T1000 (cell line): ENCODE data around the gene NR4A3.
"Not testable (repeated sequence)": the region's sequence is repeated elsewhere in the genome, so short reads cannot be mapped to it uniquely, and the experiment has no call there.

Experiments
- DNase-seq: peaks from one replicate; lab custom pipeline; 2025; ENCODE audit warnings: mixed read lengths; lab: John Stamatoyannopoulos, UW

The NR4A3 gene

DNA sequence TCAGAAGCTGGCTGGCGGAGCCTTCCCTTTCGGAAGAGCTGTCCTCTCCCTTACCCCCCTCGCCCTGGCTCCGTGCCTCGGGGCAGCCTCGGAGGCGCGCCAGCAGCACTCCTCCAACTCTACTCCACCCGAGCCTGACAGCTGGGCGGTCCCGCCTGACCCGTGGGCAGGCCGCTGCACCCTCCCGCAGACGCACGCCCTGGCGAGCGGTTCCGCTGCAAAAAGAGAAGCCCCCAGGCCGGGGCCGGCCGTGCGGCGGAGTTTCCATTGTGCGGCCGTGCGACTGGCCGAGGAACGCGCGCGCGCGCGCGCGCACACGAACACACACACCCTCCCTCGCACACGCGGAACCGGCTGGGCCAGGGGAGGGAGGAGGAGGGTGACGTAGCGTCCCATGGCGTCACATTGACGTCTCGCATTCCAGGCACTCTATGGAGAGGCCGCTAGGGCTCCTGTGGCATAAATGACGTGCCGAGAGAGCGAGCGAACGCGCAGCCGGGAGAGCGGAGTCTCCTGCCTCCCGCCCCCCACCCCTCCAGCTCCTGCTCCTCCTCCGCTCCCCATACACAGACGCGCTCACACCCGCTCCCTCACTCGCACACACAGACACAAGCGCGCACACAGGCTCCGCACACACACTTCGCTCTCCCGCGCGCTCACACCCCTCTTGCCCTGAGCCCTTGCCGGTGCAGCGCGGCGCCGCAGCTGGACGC, at the start of gene NR4A3:
Gene NR4A3, plus strand, starts transcription at position 490 of the 713 bp plus-strand sequence. CDS start 6,158 bp downstream, outside the sequence.
- peak; percentile 89 for DNase-seq

DNA sequence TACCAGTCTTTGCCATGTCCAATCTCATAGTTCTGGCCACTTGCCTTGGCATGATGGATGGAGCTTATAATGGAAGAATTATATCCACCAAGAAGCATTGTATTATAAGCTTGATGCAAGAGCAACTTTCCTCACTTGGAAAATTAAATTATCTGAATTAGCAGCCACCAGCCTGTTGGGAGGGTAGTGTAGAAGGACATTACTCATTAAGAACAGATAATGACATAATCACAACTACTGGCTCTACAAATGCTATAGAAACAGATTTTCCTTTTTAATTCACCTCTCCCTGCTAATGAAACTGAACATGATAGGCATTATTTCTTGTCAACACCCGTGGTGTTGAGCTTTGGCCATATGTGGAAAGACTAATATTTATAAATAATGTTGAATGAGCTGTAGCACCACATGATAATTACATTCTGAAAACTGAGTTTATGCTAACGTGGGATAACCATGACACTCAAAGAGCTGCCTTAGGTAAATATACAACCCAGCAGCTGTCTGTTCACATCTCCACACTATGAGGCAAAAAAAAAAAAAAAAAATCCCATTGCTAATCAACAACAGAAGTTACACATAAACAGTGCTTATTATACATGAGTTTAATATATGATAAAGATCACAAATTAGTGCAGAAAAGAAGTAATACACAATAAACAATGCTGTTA, 48.1 kb upstream of the NR4A3 start:
- no peak for DNase-seq

- no peak for DNase-seq
Measured at GRCh38 chr9:99778308-99778707, 43.4 kb upstream of the NR4A3 start.

DNA sequence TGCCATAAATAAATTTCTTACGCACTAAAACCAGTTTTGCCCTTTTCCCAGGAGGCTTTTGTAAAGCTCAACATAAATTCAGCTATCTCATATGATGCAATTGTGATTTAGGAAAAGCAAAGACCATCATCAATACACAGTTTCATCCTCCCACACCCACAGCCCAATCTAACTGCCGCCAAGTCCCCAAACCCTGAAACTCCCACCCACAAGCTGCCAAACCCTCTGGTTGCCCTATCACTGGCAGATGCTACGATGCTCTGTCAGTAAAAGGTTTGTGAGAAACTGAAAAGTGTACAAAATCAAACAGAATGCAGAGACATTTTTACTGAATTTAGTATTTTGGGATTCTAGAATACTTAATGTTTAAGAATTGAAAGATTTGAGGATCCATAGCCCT, 42.8 kb upstream of the NR4A3 start:
- DNase-seq = no peak

- no peak for DNase-seq
Measured at GRCh38 chr9:99779277-99779676, 42.4 kb upstream of the NR4A3 start.

DNA sequence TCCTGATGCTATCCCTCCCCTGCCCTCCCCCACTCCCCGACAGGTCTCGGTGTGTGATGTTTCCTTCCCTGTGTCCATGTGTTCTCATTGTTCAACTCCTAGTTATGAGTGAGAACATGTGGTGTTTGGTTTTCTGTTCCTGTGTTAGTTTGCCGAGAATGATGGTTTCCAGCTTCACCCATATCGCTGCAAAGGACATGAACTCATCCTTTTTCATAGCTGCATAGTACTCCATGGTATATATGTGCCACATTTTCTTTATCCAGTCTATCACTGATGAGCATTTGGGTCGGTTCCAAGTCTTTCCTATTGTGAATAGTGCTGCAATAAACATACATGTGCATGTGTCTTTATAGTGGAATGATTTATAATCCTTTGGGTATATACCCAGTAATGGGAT, 39.3 kb upstream of the NR4A3 start:
- DNase-seq = not testable (repeated sequence)

GRCh38 chr9:99782962-99783718, 38.5 kb upstream of the NR4A3 start:
- DNase-seq = no peak

DNA sequence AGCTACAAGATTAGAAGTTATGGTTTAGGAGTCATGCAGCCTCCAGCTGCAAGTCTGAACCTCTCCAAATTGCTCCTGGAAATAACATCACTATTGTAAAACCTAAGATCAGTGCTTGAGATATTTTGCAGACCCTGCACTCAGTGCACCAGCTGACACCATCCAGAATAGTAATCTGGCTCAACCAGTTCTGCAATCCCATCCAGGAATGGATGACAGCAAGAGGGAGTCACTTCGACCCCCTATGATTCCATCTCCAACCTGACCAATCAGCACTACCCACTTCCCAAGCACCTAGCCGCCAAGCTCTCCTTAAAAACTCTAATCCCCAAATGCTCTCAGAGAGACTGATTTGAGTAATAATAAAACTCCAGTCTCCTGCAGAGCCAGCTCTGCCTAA, 37.9 kb upstream of the NR4A3 start:
- DNase-seq = no peak

- DNase-seq = no peak
Measured at GRCh38 chr9:99785010-99785590, 36.6 kb upstream of the NR4A3 start.

- DNase-seq = no peak
Measured at GRCh38 chr9:99787556-99787955, 34.1 kb upstream of the NR4A3 start.

DNA sequence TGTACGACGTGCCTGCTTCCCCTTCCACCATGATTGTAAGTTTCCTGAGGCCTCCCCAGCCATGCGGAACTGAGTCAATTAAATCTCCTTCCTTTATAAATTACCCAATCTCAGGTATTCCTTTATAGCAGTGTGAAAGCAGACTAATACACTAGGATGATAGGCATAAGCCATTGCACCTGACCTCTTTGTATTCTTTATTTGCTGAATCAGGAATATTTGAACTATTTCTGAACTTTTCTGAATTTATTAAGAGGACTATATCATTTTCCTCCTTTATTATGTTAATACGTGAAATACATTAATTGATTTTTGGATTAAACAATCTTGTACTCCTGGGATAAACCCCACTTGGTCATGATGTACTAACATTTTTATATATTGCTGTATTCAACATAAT, 28.2 kb upstream of the NR4A3 start:
- DNase-seq = no peak

DNA sequence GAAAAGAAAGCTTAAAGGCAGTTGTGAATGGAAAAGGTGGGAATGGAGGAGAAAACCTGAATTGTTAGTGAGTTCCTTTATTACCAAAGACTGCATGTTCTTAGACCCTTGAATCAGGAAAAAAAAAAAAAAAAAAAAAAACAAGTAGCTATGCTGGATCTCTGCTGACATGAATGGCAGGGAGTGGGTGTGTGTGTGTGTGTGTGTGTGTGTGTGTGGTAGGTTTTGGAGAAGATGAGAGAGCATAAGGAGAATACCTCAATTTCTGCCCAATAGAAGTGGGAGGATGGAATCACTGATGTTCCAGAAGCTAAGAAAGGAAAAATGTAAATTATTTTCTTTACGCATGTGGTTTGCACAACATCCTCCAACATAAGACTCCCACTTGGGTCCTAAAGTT, 25.5 kb upstream of the NR4A3 start:
- DNase-seq = no peak

DNA sequence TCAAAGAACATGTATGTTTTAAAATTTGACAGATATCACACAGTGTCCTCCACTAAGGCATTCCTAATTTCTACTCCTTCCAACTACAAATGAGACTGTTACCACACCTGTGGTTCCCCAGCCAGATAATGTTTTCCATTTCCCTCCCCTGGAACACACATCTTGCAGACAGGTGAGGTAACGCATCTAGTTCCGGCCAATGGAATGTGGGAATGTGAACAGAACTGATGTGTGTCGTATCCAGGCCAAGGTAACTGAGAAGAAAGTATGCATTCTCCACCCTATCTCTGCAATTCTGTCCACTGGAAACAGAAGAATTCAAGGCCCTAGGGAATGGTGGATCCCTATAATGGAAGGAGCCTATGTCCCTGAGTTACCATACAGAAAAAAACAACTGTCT, 19.9 kb upstream of the NR4A3 start:
- DNase-seq = no peak

GRCh38 chr9:99803694-99804093, 18.0 kb upstream of the NR4A3 start:
- no peak for DNase-seq

GRCh38 chr9:99807276-99807852, 14.3 kb upstream of the NR4A3 start:
- DNase-seq = no peak

DNA sequence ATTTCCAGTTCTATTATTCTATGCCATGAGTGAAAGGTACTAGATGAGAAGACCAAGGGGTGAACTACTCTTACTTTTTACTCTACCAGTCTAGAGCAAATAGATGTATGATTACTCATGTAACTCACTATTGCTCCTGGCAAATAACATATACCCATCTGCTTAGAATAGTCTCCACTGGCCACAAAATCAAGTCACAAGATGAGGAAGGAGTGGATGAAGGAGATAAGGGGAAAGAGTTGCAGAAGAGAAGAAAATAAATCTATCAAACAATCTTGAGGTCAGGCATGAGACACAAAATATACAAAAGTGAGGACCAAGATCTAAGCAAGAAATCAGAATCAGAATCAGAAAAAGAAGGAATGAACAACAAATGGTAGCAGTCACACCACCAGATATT, 13.7 kb upstream of the NR4A3 start:
- no peak for DNase-seq

GRCh38 chr9:99808454-99808853, 13.2 kb upstream of the NR4A3 start:
- no peak for DNase-seq

DNA sequence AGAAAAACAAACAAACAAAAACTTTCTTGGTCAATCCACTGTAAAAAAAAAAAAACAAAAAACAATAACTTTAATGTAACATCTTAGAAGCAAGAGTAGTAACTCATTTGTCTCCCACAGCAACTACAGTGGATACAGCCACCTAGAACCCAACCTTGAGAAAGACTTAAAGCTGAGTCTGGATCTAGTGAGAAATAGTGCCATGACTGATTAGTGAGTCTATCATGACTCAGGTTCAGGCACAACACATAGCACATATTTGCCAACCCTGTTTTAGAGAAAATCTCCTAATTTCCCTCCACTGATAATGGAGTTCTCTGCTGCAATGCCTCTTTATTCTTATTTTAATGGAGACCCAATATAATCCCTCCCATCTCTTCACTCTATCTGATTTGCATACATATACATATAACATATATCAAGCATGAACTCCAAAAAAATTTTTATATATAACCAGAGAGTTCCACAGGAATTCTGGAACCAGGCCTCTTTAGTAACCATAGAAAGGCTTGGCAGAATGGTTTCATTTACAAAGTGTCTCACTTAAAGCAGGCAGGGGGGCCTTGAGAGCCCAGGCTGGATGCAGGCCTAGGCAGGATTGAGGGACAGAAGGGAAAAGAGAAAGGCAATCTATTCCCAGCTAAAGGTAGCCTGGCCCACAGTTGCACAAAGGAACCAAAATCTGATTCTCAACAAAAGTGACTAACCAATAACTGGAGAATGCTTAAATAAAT, 11.9 kb upstream of the NR4A3 start:
- DNase-seq = no peak

DNA sequence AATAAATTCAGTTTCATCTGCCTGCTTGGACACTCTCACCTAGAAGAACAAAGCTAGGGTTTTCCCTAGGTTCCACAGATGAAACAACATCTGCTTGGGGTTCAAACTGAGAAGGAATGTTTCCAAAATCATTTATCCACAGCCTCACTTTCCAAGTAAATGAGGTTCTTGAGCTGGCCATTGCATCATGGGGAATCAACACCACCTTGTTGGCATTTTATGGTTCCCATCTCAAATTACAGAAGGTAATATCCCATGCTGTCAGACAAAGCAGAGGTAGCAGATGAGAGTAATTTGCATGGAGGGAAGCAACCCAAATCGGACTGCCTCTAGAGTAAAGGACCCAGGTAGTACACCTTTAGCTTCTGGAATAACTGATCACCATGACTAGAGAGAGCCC, 10.5 kb upstream of the NR4A3 start:
- no peak for DNase-seq

- DNase-seq = no peak
Measured at GRCh38 chr9:99811598-99812383, 9.9 kb upstream of the NR4A3 start.

GRCh38 chr9:99813739-99814138, 7.9 kb upstream of the NR4A3 start:
- DNase-seq = no peak
